Uterus (tissue), 2 donors: Measurements from ENCODE around the gene DDIT3.
"Not testable (repeated sequence)": the region's sequence is repeated elsewhere in the genome, so short reads cannot be mapped to it uniquely, and the experiment has no call there.

Source experiments
- POLR2A ChIP-seq, 2 donors: fragments of 450-650 bp; IDR thresholded peaks; one replicate each; pipeline ENCODE4 v1.6.1; 2016; ENCODE audit warnings: antibody characterized with exemption in 2 of 2, mild to moderate bottlenecking in 1 of 2, moderate library complexity in 1 of 2
- TF ChIP-seq, protein P1 (sequence below), 4 experiments: fragments of 200-600 bp in 2 of 4; fragments of 450-650 bp in 2 of 4; sonication (generic) in 2 of 4; IDR thresholded peaks; one replicate each; pipeline ENCODE4 v1.5.1; 2016 to 2019; ENCODE audit warnings: antibody characterized with exemption in 4 of 4, mild to moderate bottlenecking in 2 of 4, moderate library complexity in 1 of 4

- TF ChIP-seq POLR2A (IDR thresholded peaks at IDR 0.05) = not testable (repeated sequence)
- TF ChIP-seq, protein P1, sequence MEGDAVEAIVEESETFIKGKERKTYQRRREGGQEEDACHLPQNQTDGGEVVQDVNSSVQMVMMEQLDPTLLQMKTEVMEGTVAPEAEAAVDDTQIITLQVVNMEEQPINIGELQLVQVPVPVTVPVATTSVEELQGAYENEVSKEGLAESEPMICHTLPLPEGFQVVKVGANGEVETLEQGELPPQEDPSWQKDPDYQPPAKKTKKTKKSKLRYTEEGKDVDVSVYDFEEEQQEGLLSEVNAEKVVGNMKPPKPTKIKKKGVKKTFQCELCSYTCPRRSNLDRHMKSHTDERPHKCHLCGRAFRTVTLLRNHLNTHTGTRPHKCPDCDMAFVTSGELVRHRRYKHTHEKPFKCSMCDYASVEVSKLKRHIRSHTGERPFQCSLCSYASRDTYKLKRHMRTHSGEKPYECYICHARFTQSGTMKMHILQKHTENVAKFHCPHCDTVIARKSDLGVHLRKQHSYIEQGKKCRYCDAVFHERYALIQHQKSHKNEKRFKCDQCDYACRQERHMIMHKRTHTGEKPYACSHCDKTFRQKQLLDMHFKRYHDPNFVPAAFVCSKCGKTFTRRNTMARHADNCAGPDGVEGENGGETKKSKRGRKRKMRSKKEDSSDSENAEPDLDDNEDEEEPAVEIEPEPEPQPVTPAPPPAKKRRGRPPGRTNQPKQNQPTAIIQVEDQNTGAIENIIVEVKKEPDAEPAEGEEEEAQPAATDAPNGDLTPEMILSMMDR (IDR thresholded peaks at IDR 0.05) = not testable (repeated sequence)
Observed at GRCh38 chr12:57506541-57506940, 13.8 kb downstream of the DDIT3 start.
